HG02798 (cell line): Measurements from ENCODE around the gene TFF2.

Source experiments
- ATAC-seq: cut with Tn5 transposase; IDR thresholded peaks from one replicate; pipeline ENCODE4 v1.9.1; 2021; ENCODE audit warnings: mild to moderate bottlenecking; ENCODE audit not compliant: unreplicated experiment, poor library complexity

TFF2 gene

GRCh38 chr21:42384989-42385388 is 34.2 kb upstream of the TFF2 start:
- no peak for ATAC-seq

GRCh38 chr21:42384156-42384945 is 33.6 kb upstream of the TFF2 start:
- ATAC-seq: no peak

- no peak for ATAC-seq
Observed at GRCh38 chr21:42383331-42383730, 32.5 kb upstream of the TFF2 start.

GRCh38 chr21:42382915-42383314 is 32.1 kb upstream of the TFF2 start:
- ATAC-seq: no peak

- ATAC-seq: no peak
Observed at GRCh38 chr21:42381347-42381984, 30.7 kb upstream of the TFF2 start.

GRCh38 chr21:42379426-42380215 is 28.8 kb upstream of the TFF2 start:
- no peak for ATAC-seq

- ATAC-seq: no peak
Observed at GRCh38 chr21:42378418-42378817, 27.6 kb upstream of the TFF2 start.

- ATAC-seq: no peak
Observed at GRCh38 chr21:42377951-42378340, 27.2 kb upstream of the TFF2 start.

GRCh38 chr21:42377211-42377950 is 26.6 kb upstream of the TFF2 start:
- no peak for ATAC-seq

GRCh38 chr21:42376338-42376982 is 25.7 kb upstream of the TFF2 start:
- ATAC-seq: no peak

GRCh38 chr21:42375966-42376337 is 25.2 kb upstream of the TFF2 start:
- ATAC-seq: no peak

- no peak for ATAC-seq
Observed at GRCh38 chr21:42375506-42375905, 24.7 kb upstream of the TFF2 start.

GRCh38 chr21:42374864-42375499 is 24.2 kb upstream of the TFF2 start:
- no peak for ATAC-seq

GRCh38 chr21:42374457-42374856 is 23.7 kb upstream of the TFF2 start:
- no peak for ATAC-seq

GRCh38 chr21:42373908-42374455 is 23.2 kb upstream of the TFF2 start:
- no peak for ATAC-seq

GRCh38 chr21:42373196-42373907 is 22.6 kb upstream of the TFF2 start:
- no peak for ATAC-seq

GRCh38 chr21:42370894-42371654 is 20.3 kb upstream of the TFF2 start:
- ATAC-seq: no peak

GRCh38 chr21:42369821-42370220 is 19.0 kb upstream of the TFF2 start:
- ATAC-seq: no peak
